ENCODE data around the gene ZC3H6. TPM values are rescaled to one million over a fixed set of nuclear protein-coding genes. Genes with fewer than 3 reads are reported as not detected.
A peak's percentile ranks its signal among the peaks of the same experiment; 100 is the strongest.

Gene ZC3H6
- total RNA-seq, 1 donor from 2014 or later = 21.7 TPM

DNA sequence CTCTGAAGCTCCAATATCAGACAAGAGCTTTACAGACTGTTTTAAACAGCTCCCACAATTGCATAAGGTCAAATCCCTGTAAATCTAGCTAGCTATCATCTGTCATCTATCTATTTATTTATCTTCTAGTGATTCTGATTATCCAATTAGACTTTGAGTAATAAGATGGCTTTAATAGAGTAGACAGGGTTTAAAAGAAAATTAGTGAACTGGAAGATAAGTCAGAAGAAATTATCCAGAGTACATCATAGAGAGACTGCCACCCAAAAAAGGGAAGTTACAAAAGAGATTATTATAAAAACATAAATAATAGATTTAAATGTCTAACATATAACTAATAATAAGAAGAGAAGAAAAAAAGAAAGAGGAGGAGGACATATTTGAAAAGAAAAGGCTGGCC is 12.5 kb upstream of the ZC3H6 start:
- H3K9ac ChIP-seq = no peak overlapping the region
- H3K9me3 ChIP-seq (ENCODE audit: low read depth) = no peaks in the 10 kb centered on the region
- no peaks in the 10 kb centered on the region for H3K27me3 ChIP-seq
- no peak overlapping the region for H3K27ac Mint-ChIP-seq
- TF ChIP-seq EZH2phosphoT487 (IDR thresholded peaks at IDR 0.05) (no peak), CTCF (IDR thresholded peaks at IDR 0.05) (no peak), EZH2 (IDR thresholded peaks at IDR 0.05) (no peak)
- no peak for DNase-seq (ENCODE audit: low spot score)
- peaks cover 2% of the 10 kb centered on the region for H3K27me3 Mint-ChIP-seq (ENCODE audit: insufficient read depth, low read depth)
- H3K36me3 Mint-ChIP-seq = peaks cover 1% of the 10 kb centered on the region
- no peaks in the 10 kb centered on the region for H3K36me3 ChIP-seq
- H3K4me1 ChIP-seq = no peaks in the 10 kb centered on the region
- no peak overlapping the region for H3K4me3 Mint-ChIP-seq
- no peak overlapping the region for H3K27ac ChIP-seq
- no peak overlapping the region for H2AFZ ChIP-seq (replicated peaks)
- H3K4me3 ChIP-seq = no peak overlapping the region
- H3K4me1 Mint-ChIP-seq = peaks cover 6% of the 10 kb centered on the region
- no peak overlapping the region for H3K4me2 ChIP-seq
- H4K20me1 ChIP-seq (ENCODE audit: low read depth) = no peaks in the 10 kb centered on the region
- H3K9me3 Mint-ChIP-seq = peaks cover 9% of the 10 kb centered on the region
- H3F3A ChIP-seq (ENCODE audit: low read depth) = no peaks in the 10 kb centered on the region
- no peaks in the 10 kb centered on the region for H3K79me2 ChIP-seq (ENCODE audit: low read depth)

- H3K4me1 Mint-ChIP-seq = peaks cover 9% of the 10 kb centered on the region
Observed at GRCh38 chr2:112268547-112268946, 6.8 kb upstream of the ZC3H6 start.

DNA sequence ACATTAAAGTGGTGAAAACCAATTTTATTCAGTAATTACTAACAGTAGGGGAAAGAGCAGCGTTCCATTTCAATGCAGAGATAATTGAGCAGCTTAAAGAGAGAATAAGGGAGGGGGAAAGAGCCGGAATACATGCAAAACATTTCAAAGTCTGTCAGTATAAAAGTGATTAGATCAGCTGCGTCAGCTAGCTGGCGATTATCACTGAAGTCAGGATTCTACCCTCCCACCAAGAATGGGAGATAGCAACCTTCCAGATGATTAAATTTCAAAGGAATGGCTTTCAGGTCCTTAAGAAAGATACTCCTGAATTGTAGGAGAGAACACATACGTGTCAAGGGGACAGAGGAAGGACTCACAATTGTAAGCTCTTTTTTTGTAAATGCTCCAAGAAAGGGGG is 2.7 kb upstream of the ZC3H6 start:
- no peaks in the 10 kb centered on the region for H4K20me1 ChIP-seq (ENCODE audit: low read depth)
- H3F3A ChIP-seq (ENCODE audit: low read depth) = peaks cover 30% of the 10 kb centered on the region
- H2AFZ ChIP-seq (replicated peaks) = no peak overlapping the region
- no peaks in the 10 kb centered on the region for H3K27me3 ChIP-seq
- Mint-ChIP-seq H3K4me1 (peaks cover 15% of the 10 kb centered on the region), H3K9me3 (peaks cover 6% of the 10 kb centered on the region), H3K36me3 (no peaks in the 10 kb centered on the region), H3K4me3 (peak overlapping the region; percentile 4), H3K27ac (peak overlapping the region; percentile 38), H3K27me3 (ENCODE audit: insufficient read depth, low read depth) (peaks cover 4% of the 10 kb centered on the region)
- H3K36me3 ChIP-seq = no peaks in the 10 kb centered on the region
- peak overlapping the region; percentile 18 for H3K27ac ChIP-seq
- peak; percentile 22 for DNase-seq (ENCODE audit: low spot score)
- no peaks in the 10 kb centered on the region for H3K9me3 ChIP-seq (ENCODE audit: low read depth)
- H3K4me3 ChIP-seq = no peak overlapping the region
- no peak overlapping the region for H3K9ac ChIP-seq
- TF ChIP-seq EZH2phosphoT487 (IDR thresholded peaks at IDR 0.05) (no peak), EZH2 (IDR thresholded peaks at IDR 0.05) (no peak), CTCF (IDR thresholded peaks at IDR 0.05) (no peak)
- peaks cover 26% of the 10 kb centered on the region for H3K79me2 ChIP-seq (ENCODE audit: low read depth)
- H3K4me2 ChIP-seq = peak overlapping the region; percentile 11
- H3K4me1 ChIP-seq = peaks cover 24% of the 10 kb centered on the region

More at GRCh38 chr2:112268547-112268946, 6.8 kb upstream of the ZC3H6 start:
- H3K4me1 ChIP-seq = peaks cover 10% of the 10 kb centered on the region
- H3K27ac Mint-ChIP-seq = no peak overlapping the region
- H3K79me2 ChIP-seq (ENCODE audit: low read depth) = no peaks in the 10 kb centered on the region
- H2AFZ ChIP-seq (replicated peaks) = no peak overlapping the region
- H3K27ac ChIP-seq = no peak overlapping the region
- H3F3A ChIP-seq (ENCODE audit: low read depth) = peaks cover 14% of the 10 kb centered on the region
- no peak overlapping the region for H3K4me2 ChIP-seq
- no peak overlapping the region for H3K9ac ChIP-seq
- H3K27me3 ChIP-seq = no peaks in the 10 kb centered on the region
- no peaks in the 10 kb centered on the region for H3K9me3 ChIP-seq (ENCODE audit: low read depth)
- H3K36me3 Mint-ChIP-seq = no peaks in the 10 kb centered on the region
- H3K4me3 ChIP-seq = no peak overlapping the region
- peaks cover 6% of the 10 kb centered on the region for H3K9me3 Mint-ChIP-seq
- H3K4me3 Mint-ChIP-seq = no peak overlapping the region
- no peaks in the 10 kb centered on the region for H3K36me3 ChIP-seq
- no peaks in the 10 kb centered on the region for H4K20me1 ChIP-seq (ENCODE audit: low read depth)
- peaks cover 2% of the 10 kb centered on the region for H3K27me3 Mint-ChIP-seq (ENCODE audit: insufficient read depth, low read depth)
- TF ChIP-seq EZH2 (IDR thresholded peaks at IDR 0.05) (no peak), EZH2phosphoT487 (IDR thresholded peaks at IDR 0.05) (no peak), CTCF (IDR thresholded peaks at IDR 0.05) (no peak)
- DNase-seq (ENCODE audit: low spot score) = no peak
